ENCODE data around the gene JAM3. TPM values are rescaled to one million over a fixed set of nuclear protein-coding genes. Genes with fewer than 3 reads are reported as not detected.

The JAM3 gene
- total and polyA plus RNA-seq, 2 of the 8 experiments (the other 6 are each of a cell fraction or from before 2014, with no cell fraction given): 19.6 to 42.8 TPM

DNA sequence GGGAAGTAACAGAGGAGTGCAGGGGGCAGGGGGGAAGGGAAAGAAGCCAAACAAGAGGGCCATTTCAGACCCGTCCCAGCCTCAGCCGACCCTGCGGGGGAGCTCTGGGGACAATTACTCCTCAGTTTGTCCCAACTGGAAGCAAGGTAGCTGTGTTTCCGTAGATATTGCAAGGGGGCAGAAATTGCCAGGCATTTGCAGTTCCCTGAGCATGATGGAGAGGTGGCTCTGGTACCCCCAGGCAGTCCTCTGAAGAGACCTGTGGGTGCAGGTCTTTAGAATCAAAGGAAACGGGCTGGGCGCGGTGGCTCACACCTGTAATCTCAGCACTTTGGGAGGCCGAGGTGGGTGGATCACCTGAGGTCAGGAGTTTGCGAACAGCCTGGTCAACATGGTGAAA is 13.8 kb upstream of the JAM3 start:
- ChIA-PET POLR2A (ENCODE audit: partially characterized antibody) (interaction anchor here (1.8 kb wide), 1 partner anchor 15 kb away, joined by 4 read pairs; no protein-coding TSS in a partner anchor), CTCF (ENCODE audit: partially characterized antibody) (interaction anchor here (0.8 to 2.3 kb wide), 6 partner anchors 11 to 84 kb away, joined by 3 to 9 read pairs (median 5); partner anchors contain the start of gene JAM3)
- H3K56ac ChIP-seq (replicated peaks; ENCODE audit: insufficient read length, low read depth, low read length): no peak overlapping the region
- H3K23me2 ChIP-seq (ENCODE audit: low read depth, low read length): no peaks in the 10 kb centered on the region
- WGBS, 2 experiments (ENCODE audit: extremely low coverage in 1 of 2, insufficient coverage in 1 of 2, insufficient read length in 1 of 2, insufficient replicate concordance in 2 of 2, low coverage in 1 of 2, low lambda C conversion rate in 2 of 2, missing lambda C conversion rate in 1 of 2): 84% methylated on average over 9 of the region's 9 CpGs; no CpG with 5 or more reads in 1 of the 2 experiments
- H4K91ac ChIP-seq (replicated peaks; ENCODE audit: insufficient read length, low read length): no peak overlapping the region
- H2BK120ac ChIP-seq (replicated peaks; ENCODE audit: low read depth, low read length): no peak overlapping the region
- H3K9ac ChIP-seq (replicated peaks in 1 of 4; ENCODE audit: extremely low read depth in 1 of 4, low read depth in 3 of 4, low read length in 3 of 4): no peak overlapping the region
- no peak overlapping the region for H2BK5ac ChIP-seq (ENCODE audit: low read depth, low read length)
- H3K4me1 ChIP-seq (replicated peaks in 1 of 4; ENCODE audit: control insufficient read depth in 3 of 4, insufficient read depth in 4 of 4, low read length in 3 of 4): peaks cover 0 to 9% (median 4%) of the 10 kb centered on the region in 4 experiments; a peak in 4 of 7 replicates
- H2BK12ac ChIP-seq (ENCODE audit: low read depth, low read length): no peak overlapping the region
- H4K5ac ChIP-seq (ENCODE audit: insufficient read length, low read depth, low read length): no peak overlapping the region
- no peak overlapping the region for H3K23ac ChIP-seq (ENCODE audit: insufficient read length)
- H3K27me3 ChIP-seq (replicated peaks in 1 of 4; ENCODE audit: control insufficient read depth in 3 of 4, extremely low read depth in 1 of 4, insufficient read depth in 3 of 4, low read length in 3 of 4): no peaks in the 10 kb centered on the region; a peak in 2 of 7 replicates
- no peaks in the 10 kb centered on the region for H3K9me3 ChIP-seq (ENCODE audit: insufficient read depth in 2 of 2, low read depth in 1 of 2, low read length in 1 of 2)
- H3K18ac ChIP-seq (ENCODE audit: extremely low read depth, low read length): no peak overlapping the region
- H2AK5ac ChIP-seq (ENCODE audit: low read depth, low read length): no peak overlapping the region
- H3K4me2 ChIP-seq (ENCODE audit: insufficient read depth in 1 of 2, low read depth in 2 of 2, low read length in 2 of 2): no peak overlapping the region
- no peak overlapping the region for H2BK20ac ChIP-seq (ENCODE audit: low read length)
- FAIRE-seq: no peak
- no peak overlapping the region for H3K27ac ChIP-seq (ENCODE audit: low read depth, low read length)
- H2AFZ ChIP-seq (ENCODE audit: low read length): peak overlapping the region; percentile 16; the same call in 1 of the 2 replicates
- H3K36me3 ChIP-seq (ENCODE audit: control insufficient read depth in 2 of 4, insufficient read depth in 4 of 4, low read length in 3 of 4): no peaks in the 10 kb centered on the region
- no peaks in the 10 kb centered on the region for H3K79me1 ChIP-seq (ENCODE audit: low read depth, low read length)
- no peak overlapping the region for H3K14ac ChIP-seq (ENCODE audit: insufficient read length)
- no peaks in the 10 kb centered on the region for H3K79me2 ChIP-seq (ENCODE audit: control insufficient read depth in 1 of 2, insufficient read depth in 2 of 2, low read length in 2 of 2)
- H2BK15ac ChIP-seq (ENCODE audit: low read length): no peak overlapping the region
- peak in 1 of 2 experiments; percentile 45 for DNase-seq (ENCODE audit: low read depth in 1 of 2, low spot score in 2 of 2)
- H4K20me1 ChIP-seq (replicated peaks in 1 of 2; ENCODE audit: control insufficient read depth in 1 of 2, insufficient read depth in 2 of 2, low read length in 2 of 2): no peaks in the 10 kb centered on the region
- no peak overlapping the region for H3K4me3 ChIP-seq (ENCODE audit: extremely low read depth in 1 of 4, insufficient read depth in 2 of 4, low read depth in 3 of 4, low read length in 4 of 4)
- H3K4ac ChIP-seq (replicated peaks; ENCODE audit: insufficient read length, low read depth, low read length): no peak overlapping the region
- H4K8ac ChIP-seq (ENCODE audit: extremely low read depth, insufficient read depth, low read length): no peak overlapping the region
- TF ChIP-seq CTBP2 (IDR thresholded peaks at IDR 0.05; ENCODE audit: borderline replicate concordance, insufficient read depth, insufficient read length, low read length) (no peak), HDAC6 (IDR thresholded peaks at IDR 0.05; ENCODE audit: low read depth, low read length) (no peak), SP1 (IDR thresholded peaks at IDR 0.05; ENCODE audit: low read depth, low read length) (no peak), JUND (IDR thresholded peaks at IDR 0.05; ENCODE audit: low read length) (no peak), SUZ12 (IDR thresholded peaks at IDR 0.05; ENCODE audit: low read length) (no peak), BCL11A (IDR thresholded peaks at IDR 0.05; ENCODE audit: low read depth in 2 of 2, low read length in 2 of 2) (no peak), POLR2AphosphoS5 (IDR thresholded peaks at IDR 0.05; ENCODE audit: low read depth, low read length) (no peak), USF2 (IDR thresholded peaks at IDR 0.05; ENCODE audit: low read length) (no peak), ASH2L (IDR thresholded peaks at IDR 0.05; ENCODE audit: low read length) (no peak), SRF (IDR thresholded peaks at IDR 0.05; ENCODE audit: low read depth, low read length) (no peak), SAP30 (IDR thresholded peaks at IDR 0.05; ENCODE audit: insufficient read depth, insufficient replicate concordance, low read length) (no peak), CHD1 (IDR thresholded peaks at IDR 0.05; ENCODE audit: low read depth, low read length) (no peak)
- TF ChIP-seq, protein P1, sequence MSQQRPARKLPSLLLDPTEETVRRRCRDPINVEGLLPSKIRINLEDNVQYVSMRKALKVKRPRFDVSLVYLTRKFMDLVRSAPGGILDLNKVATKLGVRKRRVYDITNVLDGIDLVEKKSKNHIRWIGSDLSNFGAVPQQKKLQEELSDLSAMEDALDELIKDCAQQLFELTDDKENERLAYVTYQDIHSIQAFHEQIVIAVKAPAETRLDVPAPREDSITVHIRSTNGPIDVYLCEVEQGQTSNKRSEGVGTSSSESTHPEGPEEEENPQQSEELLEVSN (IDR thresholded peaks at IDR 0.05): no peak

Data from H1 (cell line).